Thyroid gland (tissue), 4 donors: ENCODE measurements around the gene MYO16. TPM values are rescaled to one million over a fixed set of nuclear protein-coding genes. Genes with fewer than 3 reads are reported as not detected.

Source experiments
- DNase-seq, 2 donors: peaks; one replicate each; pipeline ENCODE4 v3.0.0-alpha.2; 2019
- H3K27ac ChIP-seq, 3 donors: fragments of 200-600 bp; sonication (generic); 1 replicate in 2 of 3; 2 replicates in 1 of 3; pipeline ENCODE4 v1.5.1; 2016 to 2019; ENCODE audit warnings: mild to moderate bottlenecking in 1 of 3, moderate library complexity in 1 of 3
- H3K27me3 ChIP-seq: fragments of 200-600 bp; sonication (generic); one replicate; pipeline ENCODE4 v1.5.1; 2019
- H3K36me3 ChIP-seq, 2 donors: fragments of 200-600 bp; sonication (generic); one replicate each; pipeline ENCODE4 v1.5.1; 2016 to 2019
- H3K4me1 ChIP-seq, 2 donors: fragments of 200-600 bp; sonication (generic); one replicate each; pipeline ENCODE4 v1.5.1; 2017 to 2019
- H3K4me3 ChIP-seq, 3 donors: fragments of 200-600 bp; sonication (generic); replicated peaks in 1 of 3; 1 replicate in 2 of 3; 2 replicates in 1 of 3; pipeline ENCODE4 v1.5.1; 2016; ENCODE audit warnings: mild to moderate bottlenecking in 1 of 3
- H3K9me3 ChIP-seq: fragments of 200-600 bp; sonication (generic); one replicate; pipeline ENCODE4 v1.5.1; 2017
- POLR2A ChIP-seq, 2 donors: fragments of 450-650 bp; IDR thresholded peaks; one replicate each; pipeline ENCODE4 v1.6.1; 2017; ENCODE audit warnings: antibody characterized with exemption in 2 of 2, mild to moderate bottlenecking in 2 of 2, moderate library complexity in 1 of 2
- WGBS, 2 donors: methylation state at CpG; one replicate each; pipeline ENCODE4 v1.1.5; 2017; 5-methylcytosine and 5-hydroxymethylcytosine counted together
- intact Hi-C: fragments of 100-400 bp; cut with DNase I; formaldehyde crosslinking; loops from one replicate; pipeline ENCODE4 v1.15.1; 2023
- total RNA-seq, 4 donors: library from RNA; depleted of rRNA; stranded (reverse); fragments of >200 nt; gene quantifications; one replicate each; pipeline ENCODE4 v1.2.3, GENCODE V29; 2016
- TF ChIP-seq, protein P1 (sequence below), 6 experiments: fragments of 200-600 bp in 3 of 6; fragments of 450-650 bp in 3 of 6; sonication (generic) in 3 of 6; IDR thresholded peaks; one replicate each; pipeline ENCODE4 v1.5.1; 2016 to 2019; ENCODE audit warnings: antibody characterized with exemption in 6 of 6, mild to moderate bottlenecking in 2 of 6, inconsistent platforms in 1 of 6, moderate library complexity in 1 of 6

MYO16 gene
- total RNA-seq, 4 donors from 2014 or later: 0.10 to 0.13 (median 0.13) TPM; not detected in 1

DNA sequence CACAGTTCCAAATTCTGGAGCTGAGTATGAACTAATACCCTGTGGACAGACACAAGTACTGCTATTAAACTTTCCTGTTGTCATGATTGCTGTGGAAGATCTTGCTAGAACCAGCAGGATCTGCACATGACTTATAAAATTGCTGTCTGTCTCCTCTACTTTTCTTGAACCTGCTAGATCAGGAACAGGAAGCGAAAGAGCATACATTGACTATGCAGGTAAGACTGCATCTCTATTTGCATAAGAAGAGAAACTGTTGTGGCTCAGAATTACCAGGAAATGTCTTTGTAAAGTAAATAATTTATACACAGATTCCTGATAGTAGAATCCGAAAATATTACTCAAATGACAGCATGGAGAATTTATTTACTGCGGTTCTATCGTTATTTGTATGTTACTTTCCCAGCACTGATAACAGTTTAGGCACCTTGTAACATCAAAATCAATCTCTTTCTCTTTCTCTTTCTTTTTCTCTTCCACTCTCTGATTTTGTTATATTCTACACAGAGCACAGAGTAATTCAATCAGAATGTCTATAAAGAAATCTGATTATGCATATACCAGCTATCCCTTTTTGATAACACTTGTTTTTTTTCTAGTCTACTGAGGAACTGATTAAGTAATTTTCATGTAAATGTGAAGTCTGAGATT lies 226.5 kb downstream of the MYO16 start:
- Histone ChIP-seq H3K27ac (no peak overlapping the region), H3K27me3 (no peaks in the 10 kb centered on the region), H3K4me3 (no peak overlapping the region), H3K36me3 (no peaks in the 10 kb centered on the region), H3K9me3 (no peaks in the 10 kb centered on the region), H3K4me1 (peaks cover 0 to 9% of the 10 kb centered on the region in 2 donors)
- intact Hi-C loops: no loop called here
- DNase-seq: no peak
- 87 to 89% methylated on average over 4 of the region's 4 CpGs for WGBS, 2 donors
- TF ChIP-seq, protein P1, sequence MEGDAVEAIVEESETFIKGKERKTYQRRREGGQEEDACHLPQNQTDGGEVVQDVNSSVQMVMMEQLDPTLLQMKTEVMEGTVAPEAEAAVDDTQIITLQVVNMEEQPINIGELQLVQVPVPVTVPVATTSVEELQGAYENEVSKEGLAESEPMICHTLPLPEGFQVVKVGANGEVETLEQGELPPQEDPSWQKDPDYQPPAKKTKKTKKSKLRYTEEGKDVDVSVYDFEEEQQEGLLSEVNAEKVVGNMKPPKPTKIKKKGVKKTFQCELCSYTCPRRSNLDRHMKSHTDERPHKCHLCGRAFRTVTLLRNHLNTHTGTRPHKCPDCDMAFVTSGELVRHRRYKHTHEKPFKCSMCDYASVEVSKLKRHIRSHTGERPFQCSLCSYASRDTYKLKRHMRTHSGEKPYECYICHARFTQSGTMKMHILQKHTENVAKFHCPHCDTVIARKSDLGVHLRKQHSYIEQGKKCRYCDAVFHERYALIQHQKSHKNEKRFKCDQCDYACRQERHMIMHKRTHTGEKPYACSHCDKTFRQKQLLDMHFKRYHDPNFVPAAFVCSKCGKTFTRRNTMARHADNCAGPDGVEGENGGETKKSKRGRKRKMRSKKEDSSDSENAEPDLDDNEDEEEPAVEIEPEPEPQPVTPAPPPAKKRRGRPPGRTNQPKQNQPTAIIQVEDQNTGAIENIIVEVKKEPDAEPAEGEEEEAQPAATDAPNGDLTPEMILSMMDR (IDR thresholded peaks at IDR 0.05): no peak
- TF ChIP-seq POLR2A (IDR thresholded peaks at IDR 0.05): no peak

DNA sequence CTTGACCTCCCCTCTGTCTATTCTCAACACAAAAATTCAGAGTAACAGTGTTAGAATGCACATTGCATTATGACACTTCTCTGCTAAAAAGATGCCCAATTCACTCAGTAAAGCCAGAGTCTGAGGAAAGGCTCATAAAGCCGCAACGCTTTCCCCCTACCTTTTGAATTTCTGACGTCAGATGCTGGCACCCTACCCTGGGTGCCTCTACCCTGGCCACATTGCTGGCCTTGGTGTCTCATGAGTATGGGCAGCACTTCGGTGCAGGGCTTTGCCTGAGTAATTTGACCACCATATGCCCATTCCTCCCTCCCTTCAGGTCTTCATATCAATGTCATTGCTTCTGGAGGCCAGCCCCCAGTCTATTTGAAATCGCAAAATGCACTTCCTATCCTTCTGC lies 229.3 kb downstream of the MYO16 start:
- intact Hi-C loops: no loop called here
- no peaks in the 10 kb centered on the region for H3K36me3 ChIP-seq
- no peaks in the 10 kb centered on the region for H3K9me3 ChIP-seq
- 93% methylated on average over 5 of the region's 5 CpGs for WGBS, 2 donors
- H3K4me1 ChIP-seq: peaks cover 0 to 9% of the 10 kb centered on the region in 2 donors
- no peaks in the 10 kb centered on the region for H3K27me3 ChIP-seq
- no peak overlapping the region for H3K4me3 ChIP-seq
- no peak for TF ChIP-seq POLR2A (IDR thresholded peaks at IDR 0.05)
- TF ChIP-seq, protein P1 (IDR thresholded peaks at IDR 0.05): no peak
- no peak overlapping the region for H3K27ac ChIP-seq
- DNase-seq: no peak

DNA sequence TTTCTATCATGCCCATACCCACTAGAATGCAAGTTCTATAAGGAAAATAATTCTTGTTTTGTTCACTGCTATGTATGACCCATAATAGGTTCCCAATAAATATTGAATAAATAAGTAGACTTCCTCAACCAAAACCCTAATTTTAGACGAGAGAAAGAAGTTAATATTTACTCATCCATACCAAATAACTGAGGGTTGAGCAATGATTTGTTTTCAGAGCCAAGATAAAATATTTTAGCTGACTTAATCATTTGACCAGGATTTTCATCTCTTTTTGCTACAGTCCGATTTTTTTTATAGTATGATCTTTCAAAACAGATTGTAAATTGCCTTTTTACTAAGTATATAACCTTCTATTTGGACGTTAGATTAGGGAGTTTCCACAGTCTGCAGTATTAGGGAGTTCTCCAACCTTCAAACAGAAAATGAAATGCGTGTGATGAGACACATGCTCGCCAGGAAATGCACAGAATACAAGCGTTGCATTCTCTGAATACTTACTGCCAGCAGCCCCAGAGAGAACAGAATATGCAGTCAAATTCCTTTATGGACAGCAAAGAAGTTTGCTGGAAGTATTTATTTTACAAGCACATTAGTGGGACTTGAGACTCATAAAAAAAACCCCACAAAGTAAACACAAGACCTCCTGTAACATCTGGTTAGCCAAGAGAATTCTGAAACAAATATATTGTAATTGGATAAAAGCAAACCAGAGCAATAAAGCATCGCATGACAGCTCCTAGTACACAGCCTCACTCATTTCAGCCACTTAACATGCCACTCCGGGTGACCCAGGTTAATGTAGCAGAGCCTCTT lies 230.0 kb downstream of the MYO16 start:
- Histone ChIP-seq H3K27ac (no peak overlapping the region), H3K4me1 (peaks cover 0 to 9% of the 10 kb centered on the region in 2 donors), H3K9me3 (no peaks in the 10 kb centered on the region), H3K27me3 (no peaks in the 10 kb centered on the region), H3K4me3 (no peak overlapping the region), H3K36me3 (no peaks in the 10 kb centered on the region)
- TF ChIP-seq POLR2A (IDR thresholded peaks at IDR 0.05): no peak
- TF ChIP-seq, protein P1 (IDR thresholded peaks at IDR 0.05): no peak
- intact Hi-C loops: no loop called here
- WGBS, 2 donors: 18 to 21% methylated on average over 8 of the region's 8 CpGs
- peak; percentile 30 to 48 for DNase-seq

DNA sequence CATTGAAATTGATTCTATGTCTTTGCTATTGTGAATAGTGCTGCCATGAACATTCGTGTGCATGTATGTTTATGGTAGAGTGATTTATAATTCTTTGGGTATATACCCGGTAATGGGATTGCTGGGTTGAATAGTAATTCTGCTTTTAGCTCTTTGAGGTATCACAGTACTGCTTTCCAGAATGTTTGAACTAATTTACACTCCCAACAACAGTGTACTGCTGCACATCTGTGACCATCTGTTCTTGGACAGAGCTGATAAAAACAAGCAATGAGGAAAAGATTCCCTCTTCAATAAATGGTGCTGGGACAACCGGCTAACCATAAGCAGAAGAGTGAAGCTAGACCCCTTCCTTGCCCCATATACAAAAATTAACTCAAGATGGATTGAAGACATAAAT lies 231.0 kb downstream of the MYO16 start:
- peaks cover 0 to 9% of the 10 kb centered on the region in 2 donors for H3K4me1 ChIP-seq
- H3K4me3 ChIP-seq: no peak overlapping the region
- DNase-seq: no peak
- WGBS, 2 donors: 89 to 96% methylated on average over 3 of the region's 3 CpGs
- intact Hi-C loops: no loop called here
- H3K27me3 ChIP-seq: no peaks in the 10 kb centered on the region
- H3K36me3 ChIP-seq: no peaks in the 10 kb centered on the region
- H3K27ac ChIP-seq: no peak overlapping the region
- H3K9me3 ChIP-seq: no peaks in the 10 kb centered on the region
- TF ChIP-seq POLR2A (IDR thresholded peaks at IDR 0.05): no peak
- TF ChIP-seq, protein P1 (IDR thresholded peaks at IDR 0.05): no peak

DNA sequence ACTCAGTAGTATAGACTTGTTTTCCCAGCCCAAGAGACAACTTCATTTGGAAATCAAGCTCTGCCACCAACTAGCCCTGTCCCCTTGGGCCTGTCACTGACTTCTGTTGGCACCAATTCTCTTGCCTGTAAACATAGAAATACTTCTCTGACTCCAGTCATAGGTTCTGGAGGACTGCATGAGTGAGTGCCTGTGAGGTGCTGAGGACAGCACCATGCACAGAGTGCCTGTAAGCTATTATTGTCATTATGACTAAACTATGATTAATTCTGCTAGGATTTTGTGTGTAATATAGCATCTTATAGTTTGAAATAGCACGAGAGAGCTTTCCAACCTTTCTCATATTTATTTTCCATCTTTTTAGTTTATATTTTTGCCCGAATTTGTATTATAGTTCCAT lies 247.9 kb downstream of the MYO16 start:
- Histone ChIP-seq H3K9me3 (no peaks in the 10 kb centered on the region), H3K27ac (no peak overlapping the region), H3K4me1 (no peaks in the 10 kb centered on the region), H3K27me3 (no peaks in the 10 kb centered on the region), H3K4me3 (no peak overlapping the region), H3K36me3 (no peaks in the 10 kb centered on the region)
- TF ChIP-seq POLR2A (IDR thresholded peaks at IDR 0.05): no peak
- TF ChIP-seq, protein P1 (IDR thresholded peaks at IDR 0.05): no peak
- no peak for DNase-seq
- 74 to 75% methylated on average over 2 of the region's 2 CpGs for WGBS, 2 donors
- intact Hi-C loops: no loop called here
